ENCODE measurements around the gene SAP30BP.

DNA sequence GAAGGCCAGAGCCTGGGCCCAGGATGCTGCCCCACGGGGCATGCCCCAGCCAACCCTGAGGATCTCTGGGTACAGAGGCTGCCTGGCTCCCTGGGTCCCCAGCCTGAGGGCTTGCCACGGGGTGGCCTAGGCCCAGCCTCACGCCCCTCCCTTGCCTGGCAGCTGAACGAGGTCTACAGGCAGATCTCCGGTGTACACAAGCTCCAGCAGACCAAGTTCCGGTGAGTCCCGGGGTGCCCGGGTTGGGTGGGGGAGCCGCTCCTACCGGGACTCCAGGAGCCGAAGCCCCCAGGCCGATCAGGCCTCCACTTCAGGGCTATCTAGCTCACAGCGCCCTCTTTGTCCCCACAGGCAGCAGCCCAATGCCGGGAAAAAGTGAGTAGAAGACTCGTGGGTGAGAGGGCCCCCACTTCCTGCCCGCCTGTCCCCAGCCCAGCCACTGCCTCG lies 73.5 kb downstream of the SAP30BP start:
- no peak for TF ChIP-seq CEBPB (IDR thresholded peaks at IDR 0.05)
- no peak for TF ChIP-seq TCF12 (IDR thresholded peaks at IDR 0.05; ENCODE audit: low read depth)
- TF ChIP-seq RAD21 (IDR thresholded peaks at IDR 0.05; ENCODE audit: low read depth): no peak
- no peak for TF ChIP-seq EP300 (IDR thresholded peaks at IDR 0.05; ENCODE audit: borderline replicate concordance)
- TF ChIP-seq, protein P1, sequence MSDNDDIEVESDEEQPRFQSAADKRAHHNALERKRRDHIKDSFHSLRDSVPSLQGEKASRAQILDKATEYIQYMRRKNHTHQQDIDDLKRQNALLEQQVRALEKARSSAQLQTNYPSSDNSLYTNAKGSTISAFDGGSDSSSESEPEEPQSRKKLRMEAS (IDR thresholded peaks at IDR 0.05): no peak
- no peak for TF ChIP-seq TAF1 (IDR thresholded peaks at IDR 0.05; ENCODE audit: low read depth)
- no peak for TF ChIP-seq EGR1 (IDR thresholded peaks at IDR 0.05)
- TF ChIP-seq CREB1 (IDR thresholded peaks at IDR 0.05; ENCODE audit: low read depth): no peak
- TF ChIP-seq, protein P2, sequence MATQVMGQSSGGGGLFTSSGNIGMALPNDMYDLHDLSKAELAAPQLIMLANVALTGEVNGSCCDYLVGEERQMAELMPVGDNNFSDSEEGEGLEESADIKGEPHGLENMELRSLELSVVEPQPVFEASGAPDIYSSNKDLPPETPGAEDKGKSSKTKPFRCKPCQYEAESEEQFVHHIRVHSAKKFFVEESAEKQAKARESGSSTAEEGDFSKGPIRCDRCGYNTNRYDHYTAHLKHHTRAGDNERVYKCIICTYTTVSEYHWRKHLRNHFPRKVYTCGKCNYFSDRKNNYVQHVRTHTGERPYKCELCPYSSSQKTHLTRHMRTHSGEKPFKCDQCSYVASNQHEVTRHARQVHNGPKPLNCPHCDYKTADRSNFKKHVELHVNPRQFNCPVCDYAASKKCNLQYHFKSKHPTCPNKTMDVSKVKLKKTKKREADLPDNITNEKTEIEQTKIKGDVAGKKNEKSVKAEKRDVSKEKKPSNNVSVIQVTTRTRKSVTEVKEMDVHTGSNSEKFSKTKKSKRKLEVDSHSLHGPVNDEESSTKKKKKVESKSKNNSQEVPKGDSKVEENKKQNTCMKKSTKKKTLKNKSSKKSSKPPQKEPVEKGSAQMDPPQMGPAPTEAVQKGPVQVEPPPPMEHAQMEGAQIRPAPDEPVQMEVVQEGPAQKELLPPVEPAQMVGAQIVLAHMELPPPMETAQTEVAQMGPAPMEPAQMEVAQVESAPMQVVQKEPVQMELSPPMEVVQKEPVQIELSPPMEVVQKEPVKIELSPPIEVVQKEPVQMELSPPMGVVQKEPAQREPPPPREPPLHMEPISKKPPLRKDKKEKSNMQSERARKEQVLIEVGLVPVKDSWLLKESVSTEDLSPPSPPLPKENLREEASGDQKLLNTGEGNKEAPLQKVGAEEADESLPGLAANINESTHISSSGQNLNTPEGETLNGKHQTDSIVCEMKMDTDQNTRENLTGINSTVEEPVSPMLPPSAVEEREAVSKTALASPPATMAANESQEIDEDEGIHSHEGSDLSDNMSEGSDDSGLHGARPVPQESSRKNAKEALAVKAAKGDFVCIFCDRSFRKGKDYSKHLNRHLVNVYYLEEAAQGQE (IDR thresholded peaks at IDR 0.05; ENCODE audit: low read depth): no peak
- no peak for TF ChIP-seq TEAD4 (IDR thresholded peaks at IDR 0.05)
- no peak for TF ChIP-seq YY1 (IDR thresholded peaks at IDR 0.05; ENCODE audit: low read depth)
